HG03159 (cell line): Measurements from ENCODE around the gene TUBB2A.
"Not testable (repeated sequence)": the region's sequence is repeated elsewhere in the genome, so short reads cannot be mapped to it uniquely, and the experiment has no call there.

ENCODE experiments used
- ATAC-seq: cut with Tn5 transposase; IDR thresholded peaks from one replicate; pipeline ENCODE4 v1.9.1; 2021; ENCODE audit warnings: mild to moderate bottlenecking, moderate library complexity; ENCODE audit not compliant: unreplicated experiment

The TUBB2A gene

DNA sequence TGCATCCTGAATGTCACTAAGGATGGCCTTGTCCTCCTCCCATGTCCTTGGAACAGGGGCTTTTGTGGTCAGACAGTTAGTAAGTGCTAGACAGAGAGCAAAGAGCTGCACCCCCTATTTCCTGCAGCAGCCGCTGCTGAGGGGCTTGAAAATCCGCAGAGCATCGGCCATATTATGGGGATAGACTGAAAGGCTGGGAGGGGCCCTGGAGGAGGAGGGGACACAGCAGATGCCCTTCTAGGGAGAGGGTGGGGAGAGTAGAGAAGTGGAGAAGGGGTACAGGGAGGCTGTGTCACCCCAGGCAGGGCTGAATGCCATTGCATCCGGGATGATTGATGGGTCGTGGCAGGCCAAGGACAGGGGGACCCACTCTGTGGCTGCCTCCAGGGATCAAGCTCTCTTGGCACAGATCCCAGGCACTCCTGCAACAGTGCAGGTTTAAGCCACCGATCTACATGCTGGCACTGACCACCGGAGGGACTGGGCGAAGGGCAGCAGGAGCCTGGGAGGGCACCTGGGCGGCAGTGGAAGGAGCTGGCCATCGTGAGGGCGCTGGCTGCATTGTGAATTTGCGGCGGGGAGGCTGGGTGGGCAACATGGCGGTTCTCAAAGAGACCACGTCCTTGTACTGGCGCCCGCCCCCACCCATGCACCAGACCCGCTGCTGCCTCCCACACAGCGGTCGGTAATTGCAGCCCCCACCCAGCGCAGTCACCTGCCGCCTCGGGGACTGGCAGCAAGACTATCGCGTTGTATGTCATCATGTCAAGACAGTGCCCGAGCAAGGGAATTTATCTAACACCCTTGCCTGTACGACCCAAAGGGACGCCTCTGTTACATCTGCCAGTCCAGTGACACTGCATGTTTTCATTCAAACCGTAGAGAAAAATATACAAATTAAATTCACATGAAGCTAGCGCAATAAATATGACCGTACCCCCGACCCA, 887 bp downstream of the TUBB2A start:
- ATAC-seq, result peak; percentile 16

DNA sequence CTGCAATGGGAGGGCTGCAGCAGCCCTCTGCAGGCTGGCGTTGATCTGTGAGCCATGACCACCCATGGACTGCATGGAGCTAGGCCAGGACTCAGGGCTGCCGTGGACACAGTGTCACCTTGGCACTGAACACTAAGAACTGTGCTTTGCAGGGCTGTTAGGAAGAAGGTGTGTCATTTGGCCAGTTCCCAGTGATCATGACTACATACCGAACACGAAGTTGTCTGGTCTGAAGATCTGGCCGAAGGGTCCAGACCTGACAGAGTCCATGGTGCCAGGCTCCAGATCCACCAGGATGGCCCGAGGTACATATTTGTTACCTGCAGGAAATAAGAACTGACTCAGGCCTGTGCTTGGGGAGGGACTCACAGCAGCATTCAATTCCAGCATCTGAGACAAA, 1.9 kb downstream of the TUBB2A start:
- not testable (repeated sequence) for ATAC-seq

DNA sequence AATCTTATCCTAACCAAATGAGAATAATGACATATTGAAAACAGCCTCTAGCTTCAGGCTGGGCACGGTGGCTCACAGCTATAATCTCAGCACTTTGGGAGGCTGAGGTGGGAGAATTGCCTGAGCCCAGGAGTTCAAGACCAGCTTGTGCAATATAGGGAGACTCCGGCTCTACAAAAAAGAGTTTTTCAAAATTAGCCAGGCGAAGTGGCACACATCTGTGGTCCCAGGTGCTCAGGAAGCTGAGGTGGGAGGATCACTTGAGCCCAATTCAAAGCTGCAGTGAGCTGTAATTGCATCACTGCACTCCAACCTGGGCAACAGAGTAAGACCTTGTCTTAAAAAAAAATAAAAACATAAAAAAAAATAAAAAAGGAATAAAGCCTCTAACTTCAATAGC, 4.7 kb downstream of the TUBB2A start:
- no peak for ATAC-seq

DNA sequence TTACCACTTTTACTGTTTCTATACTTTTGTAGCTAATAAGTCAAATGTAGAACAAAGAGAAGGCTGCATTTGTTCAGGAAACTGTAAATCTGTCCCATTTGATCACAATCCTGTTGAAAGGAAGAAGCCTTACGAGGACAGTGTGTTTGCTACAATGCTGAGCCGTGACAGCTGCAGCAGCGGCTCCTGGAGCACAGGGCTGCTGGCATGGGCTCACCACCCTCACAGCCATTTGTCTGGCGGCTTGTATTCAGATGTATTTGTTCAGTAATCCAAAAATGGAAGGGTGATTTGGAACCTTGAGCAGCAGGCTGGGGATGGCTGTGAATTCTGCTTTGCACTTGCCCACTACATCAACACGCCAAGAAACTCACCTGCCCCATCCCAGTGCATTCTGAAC, 5.7 kb downstream of the TUBB2A start:
- no peak for ATAC-seq

DNA sequence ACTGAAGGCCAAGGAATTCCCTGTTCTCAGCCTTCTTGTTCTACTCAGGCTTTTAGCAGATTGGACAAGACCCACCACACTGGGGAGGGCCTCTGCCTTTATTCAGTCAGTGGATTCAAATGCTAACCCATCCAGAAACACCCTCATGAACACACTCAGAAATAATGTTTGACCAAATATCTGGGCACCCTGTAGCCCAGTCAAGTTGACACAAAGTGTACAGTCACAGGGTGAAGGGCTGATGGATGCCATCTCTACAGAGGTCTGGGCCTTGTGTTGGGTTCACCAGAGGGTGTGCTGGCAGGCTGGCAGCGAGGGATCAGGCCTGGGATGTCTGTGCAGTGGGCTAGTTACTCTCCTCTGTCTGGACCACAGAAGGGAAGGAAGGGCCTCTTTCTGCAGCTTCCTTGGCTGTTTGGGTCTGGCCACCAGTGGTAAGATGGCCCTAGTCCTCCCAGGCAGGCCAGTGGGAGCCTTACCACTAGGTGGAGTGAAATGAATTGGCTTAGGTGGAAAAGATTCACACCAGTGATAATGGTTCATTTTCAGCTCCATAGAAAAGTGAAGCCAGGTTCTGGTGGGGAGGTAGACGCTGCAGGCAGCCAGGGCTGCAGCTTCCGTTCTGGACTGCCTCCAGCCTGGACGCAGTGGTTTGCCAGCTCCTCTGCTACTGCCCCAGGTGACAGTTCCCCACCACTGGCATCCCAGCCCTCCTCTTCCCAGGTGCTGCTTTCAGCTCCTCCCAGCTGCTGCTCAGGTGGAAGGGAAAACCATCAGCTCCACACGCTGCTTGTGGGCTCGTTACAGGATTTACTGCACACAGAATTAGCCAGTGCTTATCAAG, 9.2 kb downstream of the TUBB2A start:
- ATAC-seq, result no peak

DNA sequence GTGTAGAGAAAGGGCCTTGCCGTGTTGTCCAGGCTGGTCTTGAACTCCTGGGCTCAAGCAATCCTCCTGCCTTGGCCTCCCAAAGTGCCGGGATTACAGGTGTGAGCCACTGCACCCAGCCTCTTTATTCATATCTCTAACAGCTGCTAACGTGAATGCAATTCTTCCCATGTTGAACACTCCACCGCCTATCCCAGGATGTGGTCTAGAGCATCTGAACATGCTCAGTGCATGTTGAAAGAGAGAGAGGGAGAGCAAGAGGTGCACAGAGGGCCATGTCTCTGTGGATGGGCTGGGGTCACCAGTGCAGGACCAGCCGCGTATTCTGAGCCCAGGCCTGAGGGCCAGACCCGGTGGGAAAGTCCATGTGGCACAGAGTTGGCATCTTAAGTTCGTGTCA, 12.8 kb downstream of the TUBB2A start:
- ATAC-seq, result no peak

DNA sequence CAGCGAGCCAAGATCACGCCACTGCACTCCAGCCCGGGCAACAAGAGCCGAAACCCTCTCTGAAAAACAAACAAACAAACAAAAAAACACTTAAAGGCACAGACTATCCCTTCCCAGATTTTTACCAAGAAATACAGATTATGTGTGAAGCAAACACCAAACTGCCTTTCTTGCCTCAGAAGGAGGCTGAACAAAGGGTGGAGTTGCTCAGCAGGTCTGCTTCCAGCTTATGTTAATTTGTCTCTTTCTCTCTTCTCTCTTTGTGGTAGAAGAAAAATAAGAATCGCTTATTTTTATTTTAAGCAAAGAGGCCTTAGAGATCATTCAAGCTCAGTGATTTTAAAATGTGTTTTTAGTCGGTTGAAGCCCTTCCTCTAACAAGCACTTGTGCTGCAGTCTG, 14.2 kb downstream of the TUBB2A start:
- no peak for ATAC-seq

DNA sequence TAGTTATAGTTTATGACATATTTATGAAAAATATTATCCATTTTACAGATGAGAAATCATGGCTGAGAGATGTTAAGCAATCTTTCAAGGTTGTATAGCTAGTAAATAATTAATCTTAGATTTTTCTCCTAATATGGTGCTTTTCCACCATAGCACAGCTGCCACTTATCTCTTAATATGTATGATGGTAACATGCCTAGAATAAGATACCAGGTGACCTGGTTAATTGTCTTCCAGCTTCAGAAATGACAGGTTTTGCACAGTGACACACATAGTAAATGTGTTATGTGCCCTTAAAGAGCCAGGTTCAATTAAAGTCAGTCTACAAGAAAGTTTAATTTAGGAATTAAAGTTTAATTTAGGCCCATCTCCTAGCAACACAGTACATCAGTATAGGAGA, 14.8 kb downstream of the TUBB2A start:
- ATAC-seq, result no peak

DNA sequence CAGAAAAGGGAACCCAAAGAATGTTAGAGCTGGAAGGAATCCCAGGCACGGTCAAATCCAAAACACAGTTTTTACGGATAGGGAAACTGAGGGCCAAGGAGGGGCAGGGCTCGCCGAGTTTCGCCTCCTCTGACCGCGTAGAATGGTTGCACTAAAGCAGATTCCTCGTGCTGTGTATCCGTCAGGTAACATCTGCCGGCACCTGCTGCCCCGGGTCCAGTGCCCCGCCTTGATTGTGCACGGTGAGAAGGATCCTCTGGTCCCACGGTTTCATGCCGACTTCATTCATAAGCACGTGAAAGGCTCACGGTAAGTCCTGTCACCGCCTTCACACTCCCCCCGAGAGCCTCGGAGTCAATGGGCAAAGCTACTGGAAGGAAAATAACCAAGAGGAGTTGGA, 17.1 kb downstream of the TUBB2A start:
- ATAC-seq, result no peak

DNA sequence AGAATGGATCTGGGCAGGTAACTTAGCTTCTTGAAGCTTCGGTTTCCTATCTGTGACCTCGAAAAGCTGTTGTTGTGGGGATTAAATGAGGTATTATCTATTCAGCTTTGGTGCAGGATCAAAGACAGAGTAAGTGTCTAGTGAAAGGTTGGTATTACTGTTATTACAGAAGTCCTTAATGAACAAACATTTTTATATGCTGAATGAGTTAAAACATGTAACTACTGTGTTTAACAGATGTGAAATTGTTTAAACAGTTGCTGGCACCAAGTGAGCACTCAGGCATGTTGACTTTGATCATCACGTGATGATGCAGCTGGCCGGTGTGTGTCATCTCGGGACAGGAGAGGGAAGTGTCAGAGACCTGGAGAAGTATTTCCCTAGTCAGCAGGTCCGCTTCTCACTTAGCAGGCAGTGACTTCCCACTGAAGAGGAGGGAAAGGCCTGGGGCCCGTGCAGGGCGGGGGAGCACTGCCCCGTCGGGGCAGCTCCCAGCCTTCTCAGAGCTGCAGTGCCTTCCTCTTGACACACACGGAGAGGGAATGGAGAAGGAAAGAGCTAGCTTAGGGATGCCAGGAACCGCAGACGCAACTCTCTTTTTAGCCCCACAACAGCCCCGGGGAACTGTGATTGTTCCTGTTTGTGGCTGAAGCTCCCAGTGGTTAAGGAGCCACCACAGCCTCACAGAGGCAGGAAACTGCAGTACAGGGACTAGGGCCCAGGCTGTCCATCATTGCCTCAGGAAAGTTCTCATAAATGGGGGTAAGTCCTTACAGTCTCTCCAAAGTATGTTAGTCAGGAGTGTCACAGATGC, 18.0 kb downstream of the TUBB2A start:
- ATAC-seq, result no peak

DNA sequence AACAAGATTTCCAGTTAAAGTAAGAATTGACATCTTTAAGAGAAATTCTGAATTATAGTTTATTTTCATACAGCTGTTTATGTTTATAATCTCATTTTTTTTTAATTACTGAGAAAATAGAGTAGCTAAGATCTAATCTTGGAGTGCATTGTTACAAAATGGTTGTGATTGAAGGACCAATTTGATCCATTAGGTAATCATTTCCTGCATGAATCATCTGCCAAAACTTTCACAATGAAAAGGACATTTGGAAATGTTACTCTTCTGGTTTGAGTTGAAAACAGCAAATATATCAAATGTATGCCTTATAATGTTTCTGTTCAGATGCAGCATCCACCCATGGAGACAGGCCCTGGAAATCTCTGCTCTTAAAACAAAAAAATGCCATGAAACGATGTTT, 19.0 kb downstream of the TUBB2A start:
- ATAC-seq, result no peak

DNA sequence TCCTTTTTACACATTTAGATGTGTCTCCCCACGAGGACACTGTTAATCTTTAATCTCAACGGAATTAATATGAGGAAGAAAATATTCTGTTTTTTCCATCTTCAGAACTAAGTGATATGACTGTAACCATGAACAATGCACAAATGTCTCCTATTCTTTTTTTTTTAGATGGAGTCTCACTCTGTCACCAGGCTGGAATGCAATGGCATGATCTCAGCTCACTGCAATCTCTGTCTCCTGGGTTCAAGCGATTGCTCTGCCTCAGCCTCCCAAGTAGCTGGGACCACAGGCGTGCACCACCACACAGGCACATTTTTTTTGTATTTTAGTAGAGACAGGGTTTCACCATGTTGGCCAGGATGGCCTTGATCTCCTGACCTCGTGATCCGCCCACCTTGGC, 19.5 kb downstream of the TUBB2A start:
- not testable (repeated sequence) for ATAC-seq

DNA sequence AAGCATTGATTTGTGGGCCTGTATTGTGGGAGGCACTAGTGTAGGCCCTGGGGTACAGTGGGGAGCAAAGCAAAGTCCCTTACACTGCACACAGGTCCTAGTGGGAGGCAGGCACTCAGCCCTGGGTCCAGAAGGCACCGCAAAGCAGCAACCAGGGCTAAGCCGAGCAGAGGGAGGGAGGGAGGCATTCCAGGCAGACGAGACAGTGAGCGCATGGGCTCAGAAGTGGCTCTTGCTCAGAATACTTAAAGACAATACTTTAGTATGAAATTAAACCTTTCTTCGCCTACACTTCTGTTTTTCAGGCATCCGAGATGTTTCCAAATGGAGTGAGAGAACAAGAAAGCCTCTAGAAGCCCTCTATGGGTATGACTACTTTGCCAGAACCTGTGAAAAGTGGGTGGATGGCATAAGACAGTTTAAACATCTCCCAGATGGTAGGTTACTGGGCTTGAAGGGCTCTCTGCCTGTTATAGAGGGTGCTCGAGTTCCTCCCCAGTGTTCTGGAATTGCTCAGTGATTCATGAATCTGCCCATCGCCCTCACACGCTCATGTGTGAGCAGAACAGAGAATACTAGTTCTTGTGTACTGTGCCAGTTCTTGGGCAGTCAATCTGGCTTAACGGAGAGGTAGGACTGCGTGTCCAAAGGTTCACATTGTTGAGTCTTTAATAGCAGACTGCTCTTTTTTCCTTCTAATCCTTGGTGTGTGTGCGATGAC, 20.1 kb downstream of the TUBB2A start:
- ATAC-seq, result no peak

DNA sequence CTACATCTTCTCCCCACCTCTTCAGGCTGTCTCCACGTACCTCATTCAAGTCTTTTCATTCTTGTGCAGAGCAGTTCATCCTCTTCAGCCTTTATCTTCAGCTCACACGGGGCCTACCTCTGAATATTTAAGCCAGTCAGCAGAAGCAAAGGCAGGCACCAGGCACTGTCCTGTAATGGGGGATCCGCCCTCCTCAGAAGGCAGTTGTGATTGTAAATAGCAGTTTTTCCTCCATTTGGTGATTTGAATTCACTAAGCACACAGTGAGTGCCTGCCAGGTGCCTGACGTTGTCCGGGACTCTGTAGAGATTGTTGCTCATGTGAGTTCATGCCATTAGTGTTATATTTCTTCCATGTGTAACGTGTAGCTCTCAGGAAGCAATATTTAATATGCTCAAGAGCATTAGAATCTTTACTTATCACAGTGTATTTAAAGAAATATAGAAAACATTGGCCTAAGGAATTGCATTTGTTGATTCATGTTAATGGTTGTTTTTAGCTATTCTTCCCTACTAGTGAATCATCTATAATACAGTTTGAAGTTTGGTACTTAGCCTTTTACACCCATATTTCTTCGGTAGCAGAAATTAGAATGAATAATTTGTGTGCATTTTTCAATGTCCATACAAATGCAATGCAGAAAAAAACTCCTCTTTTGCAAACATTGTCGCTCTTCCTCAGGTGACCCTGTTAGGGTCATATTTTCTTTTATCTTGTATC, 20.9 kb downstream of the TUBB2A start:
- ATAC-seq, result no peak

DNA sequence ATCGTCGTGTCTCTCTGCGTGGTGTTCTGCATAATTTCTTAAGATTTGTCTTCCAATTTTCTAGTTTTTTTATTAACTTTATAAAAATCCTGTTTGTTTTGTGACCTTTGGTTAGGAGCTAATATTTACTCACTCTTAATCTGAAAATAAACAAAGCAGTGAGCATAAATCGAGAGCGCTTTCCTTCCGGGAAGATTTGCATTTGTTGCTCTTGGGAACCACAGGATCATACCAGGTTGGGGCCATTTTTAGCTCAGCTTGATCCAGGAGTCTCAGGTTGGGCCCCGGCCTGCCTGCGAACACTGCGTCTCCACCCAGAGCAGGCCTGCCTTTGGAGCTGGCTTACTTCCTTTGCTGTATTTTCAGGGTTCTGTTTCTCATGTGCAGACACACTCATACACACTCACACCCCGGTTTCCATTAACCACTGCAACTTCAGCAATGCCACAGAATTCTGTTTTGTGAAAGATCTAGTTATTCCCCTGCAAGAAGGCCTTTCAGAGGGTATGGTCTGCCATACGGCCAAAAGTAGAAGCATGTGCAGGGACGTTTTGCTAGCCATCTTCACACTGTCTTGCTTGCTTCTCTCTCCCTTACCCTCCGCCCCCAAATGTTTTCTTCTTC, 21.6 kb downstream of the TUBB2A start:
- no peak for ATAC-seq

DNA sequence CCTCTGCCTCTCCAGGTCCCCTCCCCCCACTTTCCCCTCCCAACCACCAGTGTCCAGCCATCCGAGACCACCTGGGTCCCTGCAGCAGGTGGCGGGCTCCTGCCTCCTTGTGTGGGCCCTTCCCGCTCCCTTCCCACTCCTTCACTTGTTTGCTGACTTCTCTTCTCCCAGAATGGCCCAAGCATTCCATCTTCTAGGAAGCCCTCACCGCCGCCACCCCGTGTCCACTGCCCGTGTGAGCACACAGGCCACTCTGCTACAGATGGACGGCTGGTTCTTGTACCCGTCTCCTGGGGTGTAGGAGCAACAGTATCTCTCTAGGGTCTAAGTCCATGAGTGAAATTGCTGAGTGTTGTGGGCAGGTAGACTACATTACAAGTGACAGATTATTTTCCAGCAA, 23.8 kb downstream of the TUBB2A start:
- ATAC-seq, result no peak

DNA sequence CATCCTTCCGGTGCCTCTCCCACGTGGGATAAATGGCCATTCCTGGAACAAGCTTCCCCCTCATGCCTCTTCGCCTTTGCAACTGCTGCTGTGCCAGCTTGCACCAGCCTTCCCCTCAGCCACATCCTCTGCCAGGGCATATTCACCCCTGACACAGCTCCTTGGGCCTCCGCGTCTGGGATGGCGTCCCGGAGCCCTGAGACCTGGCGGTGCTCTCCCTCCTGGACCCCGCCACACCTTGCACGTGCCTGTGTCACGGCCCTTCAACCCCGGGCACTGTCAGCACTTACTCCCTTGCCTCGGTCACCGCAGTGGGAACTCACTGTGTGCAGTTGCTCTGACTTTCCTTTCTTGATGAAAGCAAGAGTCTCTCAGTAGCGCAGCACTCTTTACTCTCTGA, 25.6 kb downstream of the TUBB2A start:
- ATAC-seq, result no peak

DNA sequence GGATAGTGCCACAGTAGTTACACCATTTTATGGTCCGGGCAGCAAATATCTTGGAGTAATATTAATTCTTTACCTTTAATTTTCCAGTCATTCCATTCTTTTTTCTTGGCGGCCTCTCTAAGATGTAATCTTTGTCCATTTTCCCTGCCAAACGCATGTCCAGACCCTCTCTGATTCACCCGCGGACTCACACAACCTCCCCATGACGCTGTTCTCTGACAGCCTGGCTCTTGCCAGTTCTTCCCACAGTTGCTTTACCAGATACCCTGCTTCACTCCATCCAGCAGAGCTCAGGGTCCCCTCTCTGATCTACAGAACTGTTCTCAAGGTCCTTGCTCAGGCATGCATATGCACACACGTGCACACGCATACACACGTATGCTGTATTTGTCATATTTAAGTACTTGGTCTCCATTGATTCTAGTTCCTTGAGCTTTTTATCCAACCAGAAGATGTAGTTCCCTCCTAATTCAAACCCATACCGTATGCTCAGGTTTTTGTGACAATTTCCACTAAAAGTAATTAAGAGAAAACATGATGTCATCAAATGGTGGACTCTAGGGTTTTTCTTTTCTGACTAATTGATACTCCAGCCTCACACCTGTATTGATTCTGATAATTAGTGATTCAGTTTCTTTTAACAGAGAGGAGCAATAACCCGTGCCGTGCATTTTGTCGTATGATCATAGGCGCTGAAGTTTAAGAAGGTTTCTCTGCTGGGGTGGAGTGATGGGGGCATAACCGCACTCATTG, 28.8 kb downstream of the TUBB2A start:
- no peak for ATAC-seq

DNA sequence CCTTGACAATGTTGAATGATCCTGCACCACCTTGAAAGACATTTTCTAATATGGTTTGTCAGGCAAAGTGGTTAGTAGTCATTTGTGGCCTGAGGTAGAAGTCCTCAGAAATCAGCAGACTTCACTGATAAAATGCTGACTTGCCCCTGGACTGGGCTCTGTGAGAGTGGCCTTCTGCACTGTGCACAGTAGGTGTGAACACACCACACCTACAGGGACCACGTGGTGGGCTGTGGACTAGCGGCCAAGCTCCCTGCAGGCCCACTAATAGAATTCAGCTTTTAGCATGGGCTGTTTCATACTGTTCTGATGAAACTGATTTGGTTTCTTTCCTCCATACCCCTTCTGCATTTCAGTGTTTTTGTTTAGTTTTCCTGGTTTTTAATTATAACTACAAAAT, 31.5 kb downstream of the TUBB2A start:
- ATAC-seq, result no peak
